H1 (cell line): ENCODE results near the gene SLC35G6. TPM values are rescaled to one million over a fixed set of nuclear protein-coding genes. Genes with fewer than 3 reads are reported as not detected.

Experiments used
- BACH1 ChIP-seq: IDR thresholded peaks from 2 replicates; pipeline ENCODE4 v1.6.1; 2012; ENCODE audit warnings: low read length, improper control_type of control experiment
- EGR1 ChIP-seq: IDR thresholded peaks from 2 replicates; pipeline ENCODE4 v1.6.1; 2011; ENCODE audit warnings: low read depth, low read length, borderline replicate concordance
- KDM1A ChIP-seq: fragments of 200-600, 300-600 bp; sonication (generic); IDR thresholded peaks from 2 replicates; pipeline ENCODE4 v1.7.1; 2016; ENCODE audit warnings: mild to moderate bottlenecking, low read length, borderline replicate concordance
- KDM4A ChIP-seq: IDR thresholded peaks from one replicate; pipeline ENCODE4 v1.7.1; 2012; ENCODE audit warnings: low read depth, mild to moderate bottlenecking, moderate library complexity, low read length, inconsistent platforms; ENCODE audit not compliant: severe bottlenecking
- KDM5A ChIP-seq: fragments of 200-600 bp; IDR thresholded peaks from 2 replicates; pipeline ENCODE4 v1.7.1; 2012; ENCODE audit warnings: mild to moderate bottlenecking, low read length, inconsistent platforms, mixed read lengths
- MAFK ChIP-seq: IDR thresholded peaks from 2 replicates; pipeline ENCODE4 v1.6.1; 2012; ENCODE audit warnings: low read depth, mild to moderate bottlenecking, improper control_type of control experiment, low read length
- SAP30 ChIP-seq: fragments of 300-600 bp; sonication (generic); IDR thresholded peaks from 2 replicates; pipeline ENCODE4 v1.7.1; 2012; ENCODE audit warnings: low read length, moderate library complexity, mild to moderate bottlenecking, inconsistent platforms; ENCODE audit not compliant: insufficient read depth, insufficient replicate concordance
- SIN3A ChIP-seq, 2 experiments: IDR thresholded peaks in 1 of 2; conservative IDR thresholded peaks in 1 of 2; 2 replicates each; pipeline ENCODE4 v1.6.1; 2011 to 2012; ENCODE audit warnings: low read length in 2 of 2, improper control_type of control experiment in 1 of 2, low read depth in 1 of 2, mild to moderate bottlenecking in 1 of 2
- SIRT6 ChIP-seq: IDR thresholded peaks from one replicate; pipeline ENCODE4 v1.7.1; 2012; ENCODE audit warnings: low read length, inconsistent platforms
- SIX5 ChIP-seq: IDR thresholded peaks from 2 replicates; pipeline ENCODE4 v1.6.1; 2011; ENCODE audit warnings: mild to moderate bottlenecking, low read depth, low read length
- SRF ChIP-seq: IDR thresholded peaks from 2 replicates; pipeline ENCODE4 v1.6.1; 2011; ENCODE audit warnings: mild to moderate bottlenecking, low read depth, low read length, moderate library complexity
- TAF1 ChIP-seq: IDR thresholded peaks from 2 replicates; pipeline ENCODE4 v1.6.1; 2011; ENCODE audit warnings: mild to moderate bottlenecking, low read depth, low read length
- TBP ChIP-seq: IDR thresholded peaks from 2 replicates; pipeline ENCODE4 v1.6.1; 2011; ENCODE audit warnings: low read depth, low read length, improper control_type of control experiment
- polyA plus RNA-seq, 7 experiments: library from polyadenylated mRNA; depleted of rRNA in 3 of 7; stranded (reverse) in 5 of 7; unstranded in 2 of 7; fragments of >200 nt in 5 of 7; fragments of 200-250 nt in 2 of 7; gene quantifications; 1 replicate in 5 of 7; 2 replicates in 1 of 7; 4 replicates in 1 of 7; pipeline versions ENCODE4 v1.2.1 to v1.2.3, GENCODE V29; 2011 to 2013; ENCODE audit warnings: missing spikeins in 2 of 7, mixed read lengths in 2 of 7
- total RNA-seq: library from RNA; stranded (reverse); fragmentation: NEBNext Ultra II Directional; extraction: Animal tissue kit (Norgen Biotek cat#: 25700); gene quantifications from 2 replicates; pipeline ENCODE4 v1.2.1, GENCODE V29; 2021
- TF ChIP-seq, protein P1 (sequence below): IDR thresholded peaks from 2 replicates; pipeline ENCODE4 v1.6.1; 2011; ENCODE audit warnings: low read length, improper control_type of control experiment
- TF ChIP-seq, protein P2 (sequence below), 3 experiments: IDR thresholded peaks; 1 replicate in 2 of 3; 2 replicates in 1 of 3; pipeline versions ENCODE4 v1.5.1 to v1.6.1; 2011; ENCODE audit warnings: low read length in 3 of 3, mild to moderate bottlenecking in 3 of 3, inconsistent platforms in 2 of 3, low read depth in 1 of 3, moderate library complexity in 1 of 3; ENCODE audit not compliant: insufficient read depth in 1 of 3; ENCODE audit errors: control extremely low read depth in 1 of 3

The SLC35G6 gene
- total and polyA plus RNA-seq, 2 of the 8 experiments (the other 6 are each of a cell fraction or from before 2014, with no cell fraction given): 0.05 TPM; not detected in 1

GRCh38 chr17:7440834-7441195 is 40.4 kb upstream of the SLC35G6 start (continued):
- 0 out of 2 replicates have a peak, but pooled peaks have one; percentile 32 for TF ChIP-seq KDM1A
- TF ChIP-seq, protein P1, sequence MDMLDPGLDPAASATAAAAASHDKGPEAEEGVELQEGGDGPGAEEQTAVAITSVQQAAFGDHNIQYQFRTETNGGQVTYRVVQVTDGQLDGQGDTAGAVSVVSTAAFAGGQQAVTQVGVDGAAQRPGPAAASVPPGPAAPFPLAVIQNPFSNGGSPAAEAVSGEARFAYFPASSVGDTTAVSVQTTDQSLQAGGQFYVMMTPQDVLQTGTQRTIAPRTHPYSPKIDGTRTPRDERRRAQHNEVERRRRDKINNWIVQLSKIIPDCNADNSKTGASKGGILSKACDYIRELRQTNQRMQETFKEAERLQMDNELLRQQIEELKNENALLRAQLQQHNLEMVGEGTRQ: no peak
- peak; percentile 7 for TF ChIP-seq KDM4A
- TF ChIP-seq SAP30: peak; percentile 54
- TF ChIP-seq SIN3A (conservative IDR thresholded peaks at IDR 0.05 in 1 of 2, IDR thresholded peaks at IDR 0.05 in 1 of 2; ENCODE audit: low read depth in 1 of 2, low read length in 2 of 2): peak in 1 of 2 experiments; percentile 83; a peak in 3 of 4 replicates
- no peak for TF ChIP-seq TAF1
- TF ChIP-seq SRF: no peak
- TF ChIP-seq TBP: no peak
- TF ChIP-seq BACH1: peak; percentile 90
- TF ChIP-seq, protein P2, sequence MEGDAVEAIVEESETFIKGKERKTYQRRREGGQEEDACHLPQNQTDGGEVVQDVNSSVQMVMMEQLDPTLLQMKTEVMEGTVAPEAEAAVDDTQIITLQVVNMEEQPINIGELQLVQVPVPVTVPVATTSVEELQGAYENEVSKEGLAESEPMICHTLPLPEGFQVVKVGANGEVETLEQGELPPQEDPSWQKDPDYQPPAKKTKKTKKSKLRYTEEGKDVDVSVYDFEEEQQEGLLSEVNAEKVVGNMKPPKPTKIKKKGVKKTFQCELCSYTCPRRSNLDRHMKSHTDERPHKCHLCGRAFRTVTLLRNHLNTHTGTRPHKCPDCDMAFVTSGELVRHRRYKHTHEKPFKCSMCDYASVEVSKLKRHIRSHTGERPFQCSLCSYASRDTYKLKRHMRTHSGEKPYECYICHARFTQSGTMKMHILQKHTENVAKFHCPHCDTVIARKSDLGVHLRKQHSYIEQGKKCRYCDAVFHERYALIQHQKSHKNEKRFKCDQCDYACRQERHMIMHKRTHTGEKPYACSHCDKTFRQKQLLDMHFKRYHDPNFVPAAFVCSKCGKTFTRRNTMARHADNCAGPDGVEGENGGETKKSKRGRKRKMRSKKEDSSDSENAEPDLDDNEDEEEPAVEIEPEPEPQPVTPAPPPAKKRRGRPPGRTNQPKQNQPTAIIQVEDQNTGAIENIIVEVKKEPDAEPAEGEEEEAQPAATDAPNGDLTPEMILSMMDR (IDR thresholded peaks at IDR 0.05; ENCODE audit: control extremely low read depth in 1 of 3, insufficient read depth in 1 of 3, low read depth in 1 of 3, low read length in 3 of 3): peak in 1 of 3 experiments; percentile 12; a peak in 1 of 4 replicates
- peak; percentile 91; the same call in 1 of the 2 replicates for TF ChIP-seq MAFK
- no peak for TF ChIP-seq SIRT6
- TF ChIP-seq SIX5: no peak
- TF ChIP-seq EGR1: no peak
- TF ChIP-seq KDM5A: no peak
